ENCODE measurements around the gene TMEM167B. TPM values are rescaled to one million over a fixed set of nuclear protein-coding genes. Genes with fewer than 3 reads are reported as not detected.

The TMEM167B gene
- polyA plus RNA-seq, 1 of the 3 experiments (the other 2 are of a cell fraction), result 12.7 TPM

GRCh38 chr1:109099938-109100773 is 9.6 kb downstream of the TMEM167B start (continued):
- TF ChIP-seq RCOR1 (IDR thresholded peaks at IDR 0.05; ENCODE audit: low read length) (peak; percentile 79; the same call in 1 of the 2 replicates), PBX3 (IDR thresholded peaks at IDR 0.05) (peak; percentile 28; the same call in 1 of the 2 replicates), MAX (IDR thresholded peaks at IDR 0.05; ENCODE audit: low read depth) (peak; percentile 95), NFIC (IDR thresholded peaks at IDR 0.05; ENCODE audit: borderline replicate concordance) (no peak), FOXJ3 (CRISPR knock-in tag; IDR thresholded peaks at IDR 0.05) (peak; percentile 69; the same call in 1 of the 2 replicates), JUND (IDR thresholded peaks at IDR 0.05) (no peak), MEF2A (IDR thresholded peaks at IDR 0.05; ENCODE audit: borderline replicate concordance, low read depth) (no peak), GATA2 (CRISPR knock-in tag; IDR thresholded peaks at IDR 0.05) (peak; percentile 34), RFX5 (IDR thresholded peaks at IDR 0.05; ENCODE audit: low read length) (0 out of 2 replicates have a peak, but pooled peaks have one; percentile 60), POLR2AphosphoS5 (IDR thresholded peaks at IDR 0.05; ENCODE audit: low read depth, low read length) (peak; percentile 100), MXI1 (IDR thresholded peaks at IDR 0.05; ENCODE audit: low read depth, low read length) (peak; percentile 85), IRF3 (IDR thresholded peaks at IDR 0.05; ENCODE audit: low read depth, low read length) (no peak), TAF1 (IDR thresholded peaks at IDR 0.05; ENCODE audit: borderline replicate concordance, low read depth, low read length) (peak; percentile 97), RXRA (IDR thresholded peaks at IDR 0.05; ENCODE audit: borderline replicate concordance, low read depth) (no peak), GABPA (IDR thresholded peaks at IDR 0.05; ENCODE audit: low read depth) (peak; percentile 78), REST (IDR thresholded peaks at IDR 0.05; ENCODE audit: low read depth, low read length) (no peak), NRF1 (IDR thresholded peaks at IDR 0.05; ENCODE audit: low read depth, low read length) (no peak), USF1 (IDR thresholded peaks at IDR 0.05; ENCODE audit: borderline replicate concordance, low read depth) (no peak), TCF12 (IDR thresholded peaks at IDR 0.05) (peak; percentile 37; the same call in 1 of the 2 replicates), CTCF (IDR thresholded peaks at IDR 0.05) (peak; percentile 85), CHD2 (IDR thresholded peaks at IDR 0.05; ENCODE audit: low read length, partially characterized antibody) (peak; percentile 70), SIN3A (IDR thresholded peaks at IDR 0.05; ENCODE audit: borderline replicate concordance, low read depth, low read length) (peak; percentile 96; the same call in 1 of the 2 replicates)

Data from SK-N-SH (cell line).